Liver (tissue), 3 donors: ENCODE measurements around the gene PLVAP.

Source experiments
- TAF1 ChIP-seq: conservative IDR thresholded peaks from 2 replicates; pipeline ENCODE4 v1.6.1; 2016; ENCODE audit warnings: antibody characterized with exemption, mild to moderate bottlenecking
- TF ChIP-seq, protein P1 (sequence below): fragments of 150-350 bp; IDR thresholded peaks from 2 replicates; pipeline ENCODE4 v1.5.1; 2017; ENCODE audit warnings: improper control_type of control experiment, low read depth, low read length; ENCODE audit not compliant: missing input control
- donor health status: healthy.
- donor health status: healthy.

DNA sequence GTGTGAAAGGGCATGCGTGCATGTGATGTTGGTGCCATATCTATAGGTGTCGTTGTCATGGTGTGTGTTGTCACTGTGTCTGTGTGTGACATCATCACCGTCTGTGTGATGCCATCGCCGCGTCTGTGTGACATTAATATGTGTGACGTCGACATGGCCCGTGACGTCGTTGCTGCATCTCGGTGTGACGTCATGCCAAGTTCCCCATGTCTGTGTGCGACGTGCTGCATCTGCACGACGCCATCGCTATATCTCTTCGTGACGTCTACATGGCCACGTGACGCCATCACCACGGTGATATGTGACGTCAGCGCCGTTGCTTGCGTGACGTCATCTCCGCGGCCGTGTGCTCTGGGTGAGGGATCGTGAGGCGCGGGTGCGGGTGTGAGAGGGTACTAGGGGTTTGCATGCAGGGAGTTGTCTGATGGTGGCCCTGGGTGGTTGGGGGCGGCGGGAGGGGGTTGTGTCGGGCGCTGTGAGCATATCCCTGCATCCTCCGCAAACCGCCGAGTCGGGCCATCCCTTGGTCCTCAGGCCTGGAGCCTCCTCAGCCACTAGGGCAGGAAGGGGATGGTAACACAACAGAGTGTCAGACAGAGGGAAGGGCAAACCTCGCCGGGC is 25.2 kb downstream of the PLVAP start:
- TF ChIP-seq, protein P1, sequence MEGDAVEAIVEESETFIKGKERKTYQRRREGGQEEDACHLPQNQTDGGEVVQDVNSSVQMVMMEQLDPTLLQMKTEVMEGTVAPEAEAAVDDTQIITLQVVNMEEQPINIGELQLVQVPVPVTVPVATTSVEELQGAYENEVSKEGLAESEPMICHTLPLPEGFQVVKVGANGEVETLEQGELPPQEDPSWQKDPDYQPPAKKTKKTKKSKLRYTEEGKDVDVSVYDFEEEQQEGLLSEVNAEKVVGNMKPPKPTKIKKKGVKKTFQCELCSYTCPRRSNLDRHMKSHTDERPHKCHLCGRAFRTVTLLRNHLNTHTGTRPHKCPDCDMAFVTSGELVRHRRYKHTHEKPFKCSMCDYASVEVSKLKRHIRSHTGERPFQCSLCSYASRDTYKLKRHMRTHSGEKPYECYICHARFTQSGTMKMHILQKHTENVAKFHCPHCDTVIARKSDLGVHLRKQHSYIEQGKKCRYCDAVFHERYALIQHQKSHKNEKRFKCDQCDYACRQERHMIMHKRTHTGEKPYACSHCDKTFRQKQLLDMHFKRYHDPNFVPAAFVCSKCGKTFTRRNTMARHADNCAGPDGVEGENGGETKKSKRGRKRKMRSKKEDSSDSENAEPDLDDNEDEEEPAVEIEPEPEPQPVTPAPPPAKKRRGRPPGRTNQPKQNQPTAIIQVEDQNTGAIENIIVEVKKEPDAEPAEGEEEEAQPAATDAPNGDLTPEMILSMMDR = no peak
- TF ChIP-seq TAF1 = no peak
